GM12892 (cell line): ENCODE results near the gene ZNF414.

ENCODE experiments used
- POLR2A ChIP-seq: IDR thresholded peaks from 2 replicates; pipeline ENCODE4 v1.6.1; 2011; ENCODE audit warnings: low read depth, low read length, control low read depth
- POLR2AphosphoS5 ChIP-seq: IDR thresholded peaks from 2 replicates; pipeline ENCODE4 v1.6.1; 2011; ENCODE audit warnings: low read depth, low read length, control low read depth
- TAF1 ChIP-seq: IDR thresholded peaks from 2 replicates; pipeline ENCODE4 v1.6.1; 2011; ENCODE audit warnings: low read depth, mild to moderate bottlenecking, control low read depth, low read length, borderline replicate concordance

DNA sequence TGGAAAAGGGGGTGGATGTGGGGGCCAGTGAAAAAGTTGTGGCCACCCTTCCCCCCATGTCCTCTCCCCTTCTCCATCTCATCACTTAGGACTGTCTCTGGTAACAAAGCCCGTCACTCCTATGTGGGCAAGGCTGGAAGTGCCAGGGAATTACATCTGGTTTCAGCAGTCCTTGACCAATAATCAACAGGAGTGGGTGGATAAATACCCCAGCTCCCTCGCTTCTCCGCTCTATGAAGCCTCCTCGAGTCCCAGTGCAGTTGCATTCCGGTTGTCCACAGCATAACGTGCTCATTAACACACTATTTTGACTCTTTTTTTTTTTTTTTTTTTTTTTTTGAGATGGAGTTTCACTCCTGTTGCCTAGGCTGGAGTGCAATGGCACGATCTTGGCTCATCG, 31.8 kb upstream of the ZNF414 start:
- TF ChIP-seq POLR2AphosphoS5 (no peak), POLR2A (no peak), TAF1 (no peak)
